T1000 (cell line): ENCODE results near the gene TENT4B.

ENCODE experiments used
- DNase-seq: peaks from one replicate; lab custom pipeline; 2025; ENCODE audit warnings: mixed read lengths; lab: John Stamatoyannopoulos, UW

TENT4B gene

DNA sequence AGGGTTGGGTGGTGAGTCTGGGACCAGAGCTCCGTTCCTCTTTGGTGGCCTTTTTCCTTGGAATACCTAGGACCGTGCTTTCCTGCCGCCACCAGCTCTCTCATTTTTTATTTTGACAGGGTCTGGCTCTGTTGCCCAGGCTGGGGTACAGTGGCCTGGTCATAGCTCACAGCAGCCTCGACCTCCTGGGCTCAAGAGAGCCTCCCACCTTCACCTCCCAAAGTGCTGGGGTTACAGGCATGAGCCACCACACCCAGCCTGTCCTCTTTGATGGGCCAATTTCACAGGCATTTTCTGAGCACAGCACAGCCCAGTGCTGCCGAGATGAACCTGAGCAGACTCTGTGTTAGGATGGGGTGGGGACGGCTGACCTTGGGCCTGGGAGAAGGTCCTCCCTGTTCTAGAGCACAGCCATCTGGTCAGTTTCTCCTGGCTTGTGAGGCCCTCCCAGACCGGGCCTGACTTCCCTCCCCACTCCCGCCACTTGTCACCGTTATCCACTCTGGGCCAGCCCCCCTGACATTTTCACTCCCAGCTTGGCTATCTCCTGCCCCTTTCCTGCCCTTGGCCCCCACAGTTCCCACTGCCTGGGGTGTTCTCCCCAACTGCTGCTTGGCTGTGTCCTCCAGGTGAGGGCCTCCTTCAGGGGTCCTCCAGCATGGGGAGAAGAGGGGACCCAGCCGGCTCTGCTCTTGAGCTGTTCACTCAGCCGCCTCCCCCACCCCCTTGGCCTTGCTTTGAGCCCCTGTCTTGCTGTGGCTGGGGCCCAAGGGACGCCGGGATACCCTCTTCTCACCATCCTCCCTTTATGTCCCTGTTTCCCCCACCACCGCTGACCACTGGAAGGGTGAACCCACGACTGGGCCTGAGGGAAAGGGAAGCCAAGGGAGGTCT lies 118.3 kb downstream of the TENT4B start:
- DNase-seq = no peak

DNA sequence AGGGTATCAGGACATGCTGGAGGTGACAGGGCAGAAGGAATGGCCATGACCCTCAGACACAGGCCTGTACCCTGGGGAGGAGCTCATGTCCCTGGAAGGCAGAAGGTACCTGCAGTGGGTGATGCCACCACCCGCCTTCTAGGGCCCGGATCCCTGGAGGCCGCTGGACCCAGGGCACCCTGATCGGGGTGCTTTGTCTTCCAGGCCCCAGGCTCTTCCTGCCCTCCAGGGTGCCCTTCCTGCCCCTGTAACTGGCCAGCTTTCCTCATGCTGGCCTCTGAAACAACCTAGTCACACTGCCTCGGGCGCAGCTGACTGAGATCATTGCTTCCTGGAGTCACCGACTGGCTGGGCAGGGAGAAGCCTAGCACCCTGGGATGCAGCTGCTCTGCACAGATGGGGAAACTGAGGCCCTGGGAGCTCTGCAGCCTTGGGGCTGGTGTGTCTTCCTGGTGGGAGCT lies 119.0 kb downstream of the TENT4B start:
- DNase-seq = no peak

DNA sequence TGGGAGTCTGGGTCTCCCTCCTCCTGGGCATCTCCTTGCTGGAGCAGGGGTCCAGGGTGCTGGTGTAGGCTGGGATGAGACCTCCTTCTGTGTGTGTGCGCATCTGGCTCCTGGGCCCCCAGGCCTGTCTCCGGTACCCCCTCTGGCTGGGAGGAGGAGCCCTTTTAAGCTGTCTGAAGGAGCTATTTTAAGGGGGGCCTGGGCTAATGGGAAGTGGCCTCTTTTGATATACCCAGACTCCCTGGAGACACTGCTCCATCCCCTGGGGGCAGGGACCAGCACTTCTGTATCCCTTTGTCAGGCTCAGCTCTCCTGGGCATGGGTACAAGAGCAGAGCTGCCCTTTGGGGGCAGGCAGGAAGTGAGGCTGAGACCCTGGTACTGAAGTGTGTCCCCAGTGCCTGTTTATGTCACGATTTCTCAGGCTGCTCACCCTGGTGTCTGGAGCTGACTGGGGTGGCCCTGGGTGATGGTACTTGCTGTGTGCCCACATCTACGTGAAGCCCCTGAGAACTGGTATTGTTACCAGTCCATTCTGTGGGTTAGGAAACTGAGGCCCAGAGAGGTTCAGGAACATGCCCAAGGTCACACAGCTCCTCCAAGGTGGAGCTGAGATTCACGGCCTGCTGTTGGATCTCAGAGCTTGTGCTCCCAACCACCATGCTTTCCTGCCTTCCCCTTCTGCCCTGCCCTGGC lies 119.7 kb downstream of the TENT4B start:
- no peak for DNase-seq

DNA sequence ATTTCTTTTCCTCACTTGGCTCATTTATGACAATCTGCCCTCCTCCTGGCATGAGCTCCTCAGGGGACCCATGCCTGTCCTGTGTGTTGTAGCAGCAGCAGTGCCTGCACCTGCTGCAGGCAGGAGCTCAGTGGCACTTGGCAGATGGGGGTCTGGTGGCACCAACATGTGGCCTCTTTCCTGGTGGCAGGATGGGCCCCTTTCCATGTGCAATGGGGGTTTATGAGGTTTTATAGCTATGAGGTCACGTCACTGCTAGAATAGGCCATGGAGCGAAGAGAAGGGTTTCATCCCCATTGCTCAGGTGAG lies 120.2 kb downstream of the TENT4B start:
- no peak for DNase-seq

DNA sequence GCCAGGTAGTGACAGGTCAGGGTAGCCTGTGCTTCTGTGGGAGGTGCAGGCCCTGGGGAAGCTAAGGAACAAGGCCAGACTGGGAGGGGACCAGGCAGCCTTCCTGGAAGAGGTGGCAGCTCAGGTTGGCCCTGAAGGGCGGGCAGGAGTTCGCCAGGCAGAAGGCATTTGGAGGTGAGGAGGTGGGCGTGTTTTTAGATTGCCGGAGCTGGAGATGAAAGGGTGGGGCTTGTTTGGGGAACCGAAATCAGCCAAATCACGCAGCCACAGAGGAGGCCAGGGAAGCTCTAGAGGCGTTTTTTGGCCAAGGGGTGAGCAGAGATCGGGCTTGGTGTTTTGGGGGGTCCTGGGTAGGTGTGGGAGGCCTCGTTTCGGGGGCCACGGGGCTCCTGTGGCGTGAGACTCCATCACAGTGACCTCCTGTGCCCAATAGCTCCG lies 120.8 kb downstream of the TENT4B start:
- no peak for DNase-seq

DNA sequence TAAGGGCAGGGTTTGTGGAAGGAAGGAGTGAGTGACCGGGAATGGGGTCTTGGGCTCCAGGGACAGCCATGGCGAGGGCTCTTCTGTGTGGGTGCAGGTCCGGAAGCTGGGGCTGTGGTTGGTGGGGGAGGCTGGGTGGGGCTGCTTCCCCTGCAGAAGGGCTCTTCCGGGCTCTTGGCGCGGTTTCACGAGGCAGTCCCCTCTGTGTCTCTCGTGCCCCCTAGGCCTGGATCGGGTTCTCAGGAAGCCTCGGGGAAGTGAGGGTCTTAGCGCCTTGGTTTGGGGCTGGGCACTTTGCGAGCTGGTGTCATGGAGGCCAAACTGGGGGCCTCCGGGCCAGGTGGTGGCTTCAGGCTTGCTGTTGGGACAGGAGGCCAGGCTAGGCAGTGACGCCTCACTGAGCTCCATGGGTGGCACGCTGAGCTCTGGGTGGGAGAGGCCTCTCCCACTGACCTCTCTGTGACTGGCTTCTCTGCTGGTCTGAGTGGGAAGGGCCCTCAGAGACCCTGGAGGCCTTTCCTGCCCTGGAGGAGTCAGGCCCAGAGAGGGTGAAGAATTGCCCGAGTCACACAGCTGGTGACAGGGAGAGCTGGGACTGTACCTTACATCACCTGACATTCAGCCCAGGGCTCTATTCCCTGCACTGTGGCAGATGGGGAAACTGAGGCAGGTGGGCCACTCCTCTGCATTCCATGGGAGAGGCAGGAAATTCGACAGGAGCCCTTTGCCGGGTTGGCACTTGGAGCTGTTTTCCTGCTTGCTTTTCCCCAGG lies 121.4 kb downstream of the TENT4B start:
- no peak for DNase-seq

DNA sequence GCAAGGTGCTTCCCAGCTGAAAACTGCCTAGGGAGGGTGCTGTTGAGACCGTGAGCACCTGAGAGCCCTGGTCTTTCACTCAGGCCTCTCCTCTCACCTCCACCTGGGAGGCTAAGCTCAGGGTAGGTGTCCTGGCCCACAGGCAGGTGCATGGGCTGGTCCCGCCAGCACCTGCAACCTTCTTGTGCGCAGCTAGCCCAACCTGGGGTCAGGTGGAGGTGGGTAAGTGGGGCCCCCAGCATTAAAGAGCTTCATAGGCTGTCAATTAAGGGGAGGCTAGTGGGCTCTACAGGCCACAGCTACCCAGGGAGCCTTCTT lies 122.0 kb downstream of the TENT4B start:
- DNase-seq = no peak

DNA sequence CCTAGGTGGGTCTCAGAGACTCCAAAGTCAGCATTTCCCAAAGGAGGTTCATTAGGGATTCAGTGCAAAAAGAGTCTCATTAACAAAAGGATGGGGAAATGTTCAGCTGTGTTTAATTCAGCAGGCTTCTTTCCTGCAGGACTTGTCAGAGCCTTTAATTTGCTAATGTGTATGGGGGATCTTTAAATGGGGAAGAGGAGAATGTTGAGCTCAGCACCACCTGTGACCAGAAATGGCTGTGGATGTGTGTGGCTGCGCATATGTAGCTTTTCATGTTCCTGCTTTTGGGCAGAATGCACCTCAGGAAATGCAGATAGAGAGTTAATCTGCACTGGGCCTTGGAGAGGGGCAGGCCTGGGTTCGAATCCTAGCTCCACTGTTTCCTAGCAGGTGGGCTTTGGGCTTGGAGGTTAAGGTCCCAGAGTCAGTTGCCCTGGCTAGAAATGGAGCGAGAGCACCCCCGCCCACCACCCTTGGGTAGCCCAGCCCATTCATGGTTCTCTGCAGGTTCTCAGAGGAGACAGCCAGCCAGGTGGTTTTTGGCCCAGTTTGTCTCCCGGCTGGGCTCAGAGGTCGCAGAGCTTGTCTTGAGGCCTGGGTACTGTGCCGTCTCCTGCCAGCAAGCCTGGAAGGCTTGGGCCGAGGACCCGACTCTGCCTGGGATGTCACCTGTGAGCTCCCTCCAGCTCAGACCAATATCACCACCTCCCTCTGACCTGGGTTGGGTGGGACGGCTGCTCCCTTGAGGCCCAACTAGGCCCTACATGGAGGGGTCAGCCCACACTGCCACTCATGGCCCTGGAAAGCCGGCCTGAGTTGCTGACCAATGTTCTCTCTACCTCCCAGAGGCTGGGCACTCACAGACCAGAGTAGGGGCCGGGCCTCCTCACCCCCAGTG lies 122.6 kb downstream of the TENT4B start:
- DNase-seq = no peak

DNA sequence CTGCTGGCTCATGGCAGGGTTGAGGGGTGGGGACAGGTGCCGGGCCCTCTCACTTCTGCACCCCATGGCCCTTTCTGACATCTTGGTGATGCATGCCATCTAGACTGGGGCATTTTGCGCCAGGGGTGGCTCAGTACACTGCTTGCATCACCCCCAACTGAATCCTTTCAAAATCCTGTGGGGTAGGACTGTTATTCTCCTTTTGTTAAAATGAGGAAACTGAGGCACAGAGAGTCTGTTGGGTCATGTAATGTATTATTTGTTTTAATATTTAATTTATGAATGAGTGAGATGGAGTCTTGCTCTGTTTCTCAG lies 123.2 kb downstream of the TENT4B start:
- DNase-seq = no peak

DNA sequence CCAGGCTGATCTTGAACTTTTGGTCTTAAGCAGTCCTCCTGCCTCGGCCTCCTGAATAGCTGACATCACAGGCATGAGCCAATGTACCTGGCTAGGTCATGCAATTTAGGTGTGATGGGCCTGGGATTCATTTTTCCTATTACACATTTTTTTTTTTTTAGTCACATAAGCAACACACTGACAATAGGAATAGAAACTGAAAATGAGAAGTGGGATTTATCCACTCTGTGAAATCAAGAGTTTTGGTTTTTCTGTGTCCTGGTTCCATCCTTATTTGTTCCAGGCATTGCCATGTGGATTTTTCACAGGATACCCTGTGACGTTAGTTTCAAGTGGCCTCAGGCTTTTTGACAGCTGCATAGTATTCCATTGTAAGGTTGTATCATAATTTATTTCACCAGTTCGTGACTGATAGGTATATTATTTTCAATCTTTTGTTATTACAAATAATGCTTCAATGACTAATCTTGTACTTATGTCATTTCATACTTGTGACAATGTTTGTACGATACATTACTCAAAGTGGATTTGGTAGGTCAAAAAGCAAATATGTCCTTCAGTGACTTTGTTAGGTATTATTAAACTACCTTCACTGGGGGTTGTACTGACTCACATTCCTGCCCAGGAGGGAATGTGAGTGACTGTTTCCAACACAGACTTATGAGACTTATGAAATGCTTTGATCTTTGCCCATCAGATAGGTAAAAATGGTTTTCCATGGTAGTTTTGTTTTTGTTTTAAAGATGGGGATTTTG lies 123.9 kb downstream of the TENT4B start:
- no peak for DNase-seq

DNA sequence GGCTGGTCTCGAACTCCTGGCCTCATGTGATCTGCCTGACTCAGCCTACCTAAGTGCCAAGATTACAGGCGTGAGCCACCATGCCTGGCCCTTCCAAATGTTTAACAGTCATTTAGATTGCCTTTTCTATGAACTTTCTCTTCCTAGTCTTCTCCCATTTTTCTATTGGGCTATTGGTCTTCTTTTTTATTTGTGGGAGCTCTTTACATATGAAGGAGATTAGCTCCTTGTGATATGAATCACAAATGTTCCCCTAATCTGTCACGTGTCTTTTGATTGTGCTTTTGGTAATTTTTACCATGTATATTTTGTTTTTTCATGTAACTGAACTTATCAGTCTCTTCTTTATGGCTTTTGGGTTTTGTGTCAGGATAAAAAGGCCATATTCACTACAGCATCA lies 125.1 kb downstream of the TENT4B start:
- DNase-seq = no peak

DNA sequence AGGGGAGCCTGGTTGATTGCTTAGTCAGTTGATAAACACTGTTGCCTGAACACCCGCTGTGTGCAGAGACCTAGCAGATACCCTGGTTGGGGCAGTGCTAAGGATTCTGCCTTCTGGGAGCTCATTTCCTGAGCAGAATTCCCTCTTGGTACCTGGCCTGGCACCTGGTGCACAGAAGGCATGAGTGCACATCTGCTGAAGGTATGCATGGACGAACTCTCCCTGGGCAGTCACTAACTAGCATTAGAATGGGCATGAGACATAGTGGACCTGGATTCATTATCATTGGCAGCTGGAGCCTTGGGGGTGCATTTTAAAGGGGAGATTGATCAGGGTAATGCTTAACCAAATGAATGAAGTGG lies 126.4 kb downstream of the TENT4B start:
- no peak for DNase-seq

DNA sequence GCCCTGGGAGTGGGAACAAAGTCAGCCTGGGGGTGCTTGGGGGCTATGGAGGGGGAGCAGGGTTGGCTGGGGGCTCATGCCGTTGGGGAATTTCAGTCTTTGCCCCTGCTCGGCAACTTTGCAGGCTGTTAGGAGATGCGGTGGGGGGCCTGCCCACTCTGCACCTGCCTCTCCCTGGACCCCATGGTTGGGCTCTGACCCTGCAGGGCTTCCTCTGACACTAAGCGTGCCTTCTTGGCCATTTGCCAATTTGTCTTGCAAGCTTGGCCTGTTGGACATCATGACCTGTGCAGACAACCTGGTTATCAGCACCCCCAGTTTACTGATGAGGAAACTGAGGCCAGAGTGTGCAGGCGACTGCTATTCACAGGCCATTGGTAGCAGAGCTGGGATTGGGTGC lies 127.8 kb downstream of the TENT4B start:
- DNase-seq = no peak
